GOT3 (cell line): ENCODE data around the gene XPO1.
A peak's percentile ranks its signal among the peaks of the same experiment; 100 is the strongest.
"Not testable (repeated sequence)": the region's sequence is repeated elsewhere in the genome, so short reads cannot be mapped to it uniquely, and the experiment has no call there.

Experiments
- DNase-seq: peaks from one replicate; lab custom pipeline; 2025; ENCODE audit warnings: mixed read lengths; lab: John Stamatoyannopoulos, UW

The XPO1 gene

DNA sequence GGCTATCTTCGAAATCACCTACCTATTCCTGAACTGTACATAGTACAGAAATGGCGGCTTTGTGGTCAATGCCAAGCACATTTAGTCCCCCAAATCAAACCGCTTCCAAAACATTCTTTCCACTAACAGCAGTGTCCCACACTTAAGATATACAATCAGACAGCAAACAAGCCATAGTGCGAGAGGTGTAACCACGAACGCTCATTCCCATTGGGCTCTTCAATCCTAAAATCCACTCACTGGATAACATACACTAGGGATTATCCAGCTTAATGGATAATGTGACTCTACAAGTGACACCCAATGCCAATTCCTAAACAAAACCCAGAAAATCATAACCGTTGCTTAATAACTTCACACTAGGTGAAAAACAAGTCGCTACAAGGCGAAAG, 2.0 kb downstream of the XPO1 start:
- no peak for DNase-seq

GRCh38 chr2:61535449-61535848, 2.7 kb downstream of the XPO1 start:
- no peak for DNase-seq

DNA sequence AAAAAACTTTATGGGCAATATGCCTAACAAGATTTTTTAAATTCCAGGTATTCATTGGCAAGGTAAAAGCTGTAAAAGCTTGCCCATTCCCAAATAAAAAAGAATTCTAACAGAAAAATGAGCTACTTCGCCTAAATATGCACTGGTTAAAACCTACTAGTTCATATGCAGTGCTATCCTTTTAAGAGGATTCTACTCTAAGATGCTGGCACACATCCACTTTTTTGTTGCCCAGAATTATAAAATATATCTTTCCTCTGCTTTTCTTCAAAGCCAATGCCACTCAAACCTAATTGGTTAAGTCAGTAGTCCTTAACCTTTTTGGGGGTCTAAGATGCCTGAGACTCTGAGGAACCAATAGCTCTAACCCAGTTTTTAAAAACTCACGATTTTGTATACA, 3.2 kb downstream of the XPO1 start:
- DNase-seq = no peak

DNA sequence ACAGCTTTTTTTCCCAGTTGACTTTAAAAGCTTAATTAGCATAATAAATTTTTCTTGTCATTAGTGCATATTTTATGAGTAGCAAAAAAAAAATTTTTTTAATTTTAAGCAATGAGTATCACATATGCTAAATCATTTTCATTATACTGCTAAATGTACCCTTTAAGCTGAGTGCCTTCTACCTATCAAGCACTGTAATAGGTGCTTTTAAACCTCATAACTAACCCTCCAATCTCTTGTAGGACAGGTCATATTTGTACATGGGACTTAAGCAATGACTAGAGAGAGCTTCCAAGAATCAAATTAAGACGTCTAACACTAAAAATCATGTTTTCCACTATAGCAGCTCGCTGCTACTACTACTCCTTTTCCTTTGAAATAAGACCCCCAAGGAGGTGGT, 7.4 kb downstream of the XPO1 start:
- DNase-seq = no peak

GRCh38 chr2:61529944-61530735, 8.0 kb downstream of the XPO1 start:
- DNase-seq = no peak

DNA sequence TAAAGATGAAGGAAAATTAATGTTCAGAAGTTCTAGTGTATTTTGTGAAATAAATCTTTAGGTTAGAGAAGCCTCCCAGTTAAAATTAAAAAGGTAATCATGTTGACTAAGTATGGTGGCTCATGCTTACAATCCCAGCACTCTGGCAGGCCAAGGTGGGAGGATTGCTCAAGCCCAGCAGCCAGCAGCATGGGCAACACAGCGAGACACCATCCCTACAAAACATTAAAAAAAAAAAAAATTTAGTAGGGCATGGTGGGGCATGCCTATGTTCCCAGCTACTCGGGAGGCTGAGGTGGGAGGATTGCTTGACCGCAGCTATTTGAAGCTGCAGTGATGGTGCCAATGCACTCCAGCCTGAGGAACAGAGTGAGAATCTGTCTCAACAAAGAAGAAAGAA, 17.9 kb downstream of the XPO1 start:
- DNase-seq = no peak

DNA sequence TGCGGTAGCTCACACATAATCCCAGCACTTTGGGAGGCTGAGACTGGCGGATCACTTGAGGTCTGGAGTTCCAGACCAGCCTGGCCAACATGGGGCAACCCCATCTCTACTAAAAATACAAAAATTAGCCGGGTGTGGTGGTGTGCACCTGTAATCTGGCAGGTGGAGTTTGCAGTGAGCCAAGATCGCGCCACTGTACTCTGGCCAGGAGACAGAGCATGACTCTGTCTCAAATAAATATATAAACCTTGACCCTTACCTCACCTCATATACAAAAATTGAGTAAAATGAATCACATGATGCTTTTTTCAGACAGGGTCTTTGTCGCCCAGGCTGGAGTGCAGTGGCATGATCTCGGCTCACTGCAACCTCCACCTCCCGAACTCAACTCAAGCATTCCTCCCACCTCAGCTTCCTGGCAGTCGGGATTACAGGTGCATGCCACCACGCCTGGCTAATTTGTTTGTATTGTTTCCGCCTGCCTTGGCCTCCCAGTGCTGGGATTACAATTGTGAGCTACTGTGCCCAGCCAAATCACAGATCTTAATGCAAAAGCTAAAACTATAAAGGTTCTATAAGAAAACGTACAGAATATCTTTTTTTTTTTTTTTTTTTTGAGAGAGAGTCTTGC, 25.3 kb downstream of the XPO1 start:
- no peak for DNase-seq

- DNase-seq = no peak
Measured at GRCh38 chr2:61510674-61511671, 27.2 kb downstream of the XPO1 start.

- DNase-seq = no peak
Measured at GRCh38 chr2:61504949-61505348, 33.2 kb downstream of the XPO1 start.

DNA sequence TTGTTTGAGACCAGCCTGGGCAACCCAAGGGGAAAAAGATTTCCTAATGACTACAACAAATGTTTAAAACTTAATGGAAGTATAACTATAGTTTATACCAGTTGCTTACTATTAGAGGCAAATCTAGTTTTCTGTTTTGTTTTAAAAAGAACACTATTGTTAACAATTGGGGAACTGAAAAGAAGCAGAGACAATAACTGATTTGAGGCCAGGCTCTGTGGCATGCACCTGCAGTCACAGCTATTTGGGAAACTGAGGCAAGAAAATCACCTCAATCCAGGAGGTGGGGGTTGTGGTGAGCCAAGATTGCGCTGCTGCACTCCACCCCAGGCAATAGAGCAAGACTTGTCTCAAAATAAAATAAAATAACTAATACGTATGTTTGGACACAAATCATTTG, 39.1 kb downstream of the XPO1 start:
- no peak for DNase-seq

DNA sequence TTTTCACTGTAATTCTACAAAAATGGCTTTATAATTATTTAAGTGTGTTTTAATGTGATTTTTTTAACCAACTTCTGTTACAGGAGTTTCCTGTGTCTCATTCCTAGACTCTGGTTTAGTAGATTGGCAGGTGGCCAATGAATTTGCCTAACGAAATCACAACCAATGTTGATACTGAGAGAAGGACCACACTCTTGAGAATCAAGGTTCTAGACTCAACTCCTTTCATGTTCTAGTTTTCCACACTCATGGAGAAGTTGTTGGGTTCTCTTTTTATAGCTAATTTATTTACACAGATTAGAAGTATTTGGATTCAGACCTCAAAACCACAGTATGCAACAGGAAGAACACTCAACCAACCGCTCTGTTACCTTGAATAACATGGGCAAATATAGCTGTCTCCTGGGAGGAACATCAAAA, 44.6 kb downstream of the XPO1 start:
- DNase-seq = no peak

GRCh38 chr2:61492476-61492875, 45.7 kb downstream of the XPO1 start:
- no peak for DNase-seq

DNA sequence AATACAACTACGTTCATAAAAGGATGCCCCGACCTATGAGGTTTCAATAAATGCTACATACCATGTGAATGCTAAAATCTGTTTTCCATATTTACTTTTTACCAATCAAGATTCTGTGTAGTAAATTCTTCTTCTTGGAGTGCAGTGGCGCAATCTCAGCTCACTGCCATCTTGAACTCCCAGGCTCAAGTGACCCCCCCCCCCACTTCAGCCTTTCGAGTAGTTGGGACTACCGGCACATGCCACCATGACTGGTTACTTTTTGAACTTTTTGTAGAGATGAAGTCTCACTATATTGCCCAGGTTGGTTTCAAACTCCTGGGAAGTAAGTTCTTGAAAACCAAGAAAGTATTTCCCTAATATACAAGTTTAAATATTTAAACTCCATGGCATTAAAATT, 52.9 kb downstream of the XPO1 start:
- DNase-seq = no peak

- DNase-seq = no peak
Measured at GRCh38 chr2:61478086-61478485, 60.1 kb downstream of the XPO1 start.

DNA sequence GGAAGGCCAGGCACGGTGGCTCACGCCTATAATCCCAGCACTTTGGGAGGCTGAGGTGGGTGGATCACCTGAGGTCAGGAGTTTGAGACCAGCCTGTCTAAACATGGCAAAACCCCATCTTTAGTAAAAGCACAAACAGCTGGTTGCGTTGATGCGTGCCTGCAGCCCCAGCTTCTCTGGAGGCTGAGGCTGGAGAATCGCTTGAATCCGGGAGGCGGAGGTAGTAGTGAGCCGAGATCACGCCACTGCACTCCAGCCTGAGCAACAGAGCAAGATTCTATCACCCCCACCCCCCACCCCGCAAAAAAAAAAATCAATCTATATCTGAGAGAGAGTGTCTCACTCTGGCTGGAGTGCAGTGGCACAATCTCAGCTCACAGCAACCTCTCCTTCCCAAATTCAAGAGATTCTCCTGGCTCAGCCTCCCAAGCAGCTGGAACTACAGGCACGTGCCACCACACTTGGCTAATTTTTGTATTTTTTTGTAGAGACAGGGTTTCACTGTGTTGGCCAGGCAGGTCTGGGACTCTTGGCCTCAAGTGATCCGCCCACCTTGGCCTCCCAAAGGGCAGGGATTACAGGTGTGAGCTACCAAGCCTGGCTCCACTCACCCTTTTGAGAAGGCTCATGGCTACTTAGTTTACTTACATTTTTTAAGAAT, 61.1 kb downstream of the XPO1 start:
- not testable (repeated sequence) for DNase-seq

GRCh38 chr2:61471905-61472805, 66.0 kb downstream of the XPO1 start:
- DNase-seq = no peak

DNA sequence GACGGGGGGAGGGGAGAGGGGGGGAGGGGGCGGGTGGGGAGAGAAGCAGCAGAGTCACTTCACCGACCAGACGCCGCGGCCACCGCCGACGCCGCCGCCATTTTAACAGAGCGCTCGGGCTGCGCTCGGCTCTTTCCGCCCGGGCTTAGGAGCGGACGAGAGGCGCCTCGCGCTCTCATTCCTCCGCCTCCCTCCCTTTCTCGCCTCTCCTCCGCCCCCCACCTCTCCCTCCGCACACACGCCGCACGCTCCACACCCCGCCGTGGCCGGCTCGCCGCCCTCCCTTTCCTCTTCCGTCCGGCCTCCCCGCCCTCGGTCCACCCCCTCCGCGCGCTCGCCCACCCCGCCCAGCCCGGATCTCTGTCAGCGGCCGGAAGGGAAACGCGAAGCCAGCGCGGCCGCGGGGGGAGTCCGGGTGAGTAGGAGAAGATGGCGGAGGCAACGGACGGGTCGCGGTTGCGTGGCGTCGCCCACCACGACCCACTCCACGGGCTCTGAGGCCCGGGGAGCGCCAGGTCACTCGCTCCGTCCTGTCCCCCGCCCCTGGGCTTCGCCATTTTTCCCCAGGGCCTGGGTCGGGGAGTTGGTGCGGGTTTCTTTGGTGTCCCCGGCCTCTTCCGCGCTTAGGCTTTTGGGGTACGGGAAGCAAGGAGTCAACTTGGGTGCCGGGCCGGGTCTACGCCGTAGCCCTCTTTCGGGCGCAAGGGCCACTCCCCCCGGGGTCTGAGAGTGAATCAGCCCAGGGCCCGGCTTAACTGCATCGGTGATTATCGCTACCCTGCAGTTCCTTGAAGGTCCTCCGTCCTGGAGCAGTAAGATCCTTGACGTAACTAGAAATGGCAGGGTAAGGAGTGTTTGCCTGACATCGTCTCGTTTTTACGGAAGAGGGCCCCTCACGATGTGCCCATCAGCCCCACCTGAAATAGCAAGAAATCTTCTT, 66.9 kb downstream of the XPO1 start, which contains the start of gene USP34:
USP34 (minus strand) TSS at position 123 of the 940 bp plus-strand sequence. CDS start 395 bp downstream, outside the sequence.
- peak; percentile 81 for DNase-seq

GRCh38 chr2:61470122-61470951, 67.8 kb downstream of the XPO1 start:
- no peak for DNase-seq
